ENCODE measurements around the gene UBE2V1. TPM values are rescaled to one million over a fixed set of nuclear protein-coding genes. Genes with fewer than 3 reads are reported as not detected.

UBE2V1 gene
- total and polyA plus RNA-seq, 2 donors (not counting 3 experiments of a cell fraction or from before 2014, with no cell fraction given) = 145 to 156 TPM

GRCh38 chr20:50098259-50098658 lies 14.7 kb downstream of the UBE2V1 start:
- intact Hi-C loops (cut with micrococcal nuclease) (no loop called here), dilution Hi-C loops (cut with MboI; ENCODE audit: extremely low pct_ligation_motif_present, low sequenced_read_pairs) (no loop called here)
- no peaks in the 10 kb centered on the region for H3K27me3 ChIP-seq (ENCODE audit: control insufficient read depth in 2 of 2, insufficient read depth in 2 of 2, low read length in 2 of 2)
- H3K9me3 ChIP-seq (replicated peaks; ENCODE audit: control insufficient read depth, insufficient read depth, low read length) = no peaks in the 10 kb centered on the region
- H3K27ac ChIP-seq (ENCODE audit: insufficient read depth, low read depth, low read length) = no peak overlapping the region
- no peak overlapping the region for H3K9ac ChIP-seq (replicated peaks; ENCODE audit: extremely low read depth, insufficient read depth, low read length)
- no peak overlapping the region for H2AFZ ChIP-seq (ENCODE audit: low read depth, low read length)
- H3K79me2 ChIP-seq (ENCODE audit: control insufficient read depth, insufficient read depth, low read length) = peaks cover 93% of the 10 kb centered on the region
- H3K4me1 ChIP-seq (ENCODE audit: control insufficient read depth, extremely low read depth, insufficient read depth, low read length) = peaks cover 12% of the 10 kb centered on the region
- ChIA-PET CTCF (interaction anchor here (1.4 to 3.0 kb wide), 3 partner anchors 11 to 119 kb away, joined by 4 to 16 read pairs (median 4); no protein-coding TSS in a partner anchor), POLR2A (no interaction called here)
- H3K4me2 ChIP-seq (ENCODE audit: insufficient read depth, low read length) = no peak overlapping the region
- H3K4me3 ChIP-seq (replicated peaks in 1 of 3; ENCODE audit: insufficient read depth in 1 of 3, low read depth in 1 of 3, low read length in 3 of 3) = no peak overlapping the region
- H4K20me1 ChIP-seq (replicated peaks; ENCODE audit: control insufficient read depth, extremely low read depth, insufficient read depth, low read length) = peaks cover 5% of the 10 kb centered on the region
- H3K9me1 ChIP-seq (replicated peaks; ENCODE audit: control insufficient read depth, extremely low read depth, insufficient read depth, low read length) = peaks cover 2% of the 10 kb centered on the region
- FAIRE-seq (no peak), DNase-seq (ENCODE audit: low read depth, low spot score) (no peak)
- no TSS peak for BruUV-seq (replicated peaks)
- H3K36me3 ChIP-seq (ENCODE audit: control insufficient read depth in 2 of 2, extremely low read depth in 1 of 2, insufficient read depth in 2 of 2, low read length in 2 of 2) = peaks cover 2 to 15% of the 10 kb centered on the region in 2 experiments
- no peak for TF ChIP-seq MYC (IDR thresholded peaks at IDR 0.05; ENCODE audit: low read depth, low read length)
- TF ChIP-seq POLR2AphosphoS5 (IDR thresholded peaks at IDR 0.05; ENCODE audit: insufficient read depth, low read depth, low read length) = no peak
- no peak for TF ChIP-seq JUN (IDR thresholded peaks at IDR 0.05; ENCODE audit: borderline replicate concordance, insufficient read depth, insufficient read length, low read depth)
- TF ChIP-seq FOS (IDR thresholded peaks at IDR 0.05; ENCODE audit: borderline replicate concordance, insufficient read depth, low read length) = no peak
- no peak for TF ChIP-seq CTCF (IDR thresholded peaks at IDR 0.05; ENCODE audit: extremely low read depth in 1 of 2, insufficient read depth in 1 of 2, low read depth in 1 of 2, low read length in 2 of 2)

DNA sequence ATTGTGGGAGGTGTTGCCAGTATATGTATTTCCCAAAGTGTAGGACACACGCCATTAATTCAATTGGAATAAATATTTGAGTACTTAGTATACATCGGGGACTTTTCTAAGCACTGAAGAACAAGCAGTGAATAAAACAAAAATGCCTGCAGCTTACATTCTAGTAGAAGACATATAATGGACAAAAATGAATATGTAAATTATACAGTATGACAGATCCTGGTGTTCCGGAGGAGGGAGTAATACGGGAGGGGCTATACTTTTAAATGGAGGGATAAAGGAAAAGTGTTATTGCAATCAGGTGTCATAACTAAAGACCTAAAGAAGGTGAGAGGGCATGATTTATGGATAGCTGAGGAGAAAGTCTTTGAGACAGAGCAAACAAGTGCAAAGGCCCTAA lies 15.1 kb downstream of the UBE2V1 start:
- BruUV-seq (replicated peaks) = no TSS peak
- no peak for FAIRE-seq
- H3K27me3 ChIP-seq (ENCODE audit: control insufficient read depth in 2 of 2, insufficient read depth in 2 of 2, low read length in 2 of 2) = no peaks in the 10 kb centered on the region
- no peak for DNase-seq (ENCODE audit: low read depth, low spot score)
- H3K36me3 ChIP-seq (ENCODE audit: control insufficient read depth in 2 of 2, extremely low read depth in 1 of 2, insufficient read depth in 2 of 2, low read length in 2 of 2) = peaks cover 2 to 15% of the 10 kb centered on the region in 2 experiments
- no peaks in the 10 kb centered on the region for H3K9me3 ChIP-seq (replicated peaks; ENCODE audit: control insufficient read depth, insufficient read depth, low read length)
- ChIA-PET CTCF (interaction anchor here (0.6 to 3.0 kb wide), 5 partner anchors 12 to 491 kb away, joined by 3 to 16 read pairs (median 4); no protein-coding TSS in a partner anchor), POLR2A (no interaction called here)
- TF ChIP-seq EZH2 (IDR thresholded peaks at IDR 0.05; ENCODE audit: borderline replicate concordance, low read depth, low read length, severe bottlenecking) (no peak), MYC (IDR thresholded peaks at IDR 0.05; ENCODE audit: low read depth, low read length) (no peak), GATA2 (IDR thresholded peaks at IDR 0.05; ENCODE audit: insufficient read depth, insufficient read length, low read depth, low read length) (no peak), POLR2AphosphoS5 (IDR thresholded peaks at IDR 0.05; ENCODE audit: insufficient read depth, low read depth, low read length) (no peak), POLR2A (IDR thresholded peaks at IDR 0.05; ENCODE audit: low read depth, low read length) (no peak), FOS (IDR thresholded peaks at IDR 0.05; ENCODE audit: borderline replicate concordance, insufficient read depth, low read length) (no peak)
- no peak overlapping the region for H2AFZ ChIP-seq (ENCODE audit: low read depth, low read length)
- no peak overlapping the region for H3K27ac ChIP-seq (ENCODE audit: insufficient read depth, low read depth, low read length)
- H3K9me1 ChIP-seq (replicated peaks; ENCODE audit: control insufficient read depth, extremely low read depth, insufficient read depth, low read length) = no peaks in the 10 kb centered on the region
- peaks cover 3% of the 10 kb centered on the region for H4K20me1 ChIP-seq (replicated peaks; ENCODE audit: control insufficient read depth, extremely low read depth, insufficient read depth, low read length)
- intact Hi-C loops (cut with micrococcal nuclease) = no loop called here
- H3K4me2 ChIP-seq (ENCODE audit: insufficient read depth, low read length) = no peak overlapping the region
- H3K9ac ChIP-seq (replicated peaks; ENCODE audit: extremely low read depth, insufficient read depth, low read length) = no peak overlapping the region
- H3K79me2 ChIP-seq (ENCODE audit: control insufficient read depth, insufficient read depth, low read length) = peaks cover 93% of the 10 kb centered on the region
- dilution Hi-C loops (cut with MboI; ENCODE audit: extremely low pct_ligation_motif_present, low sequenced_read_pairs) = no loop called here
- H3K4me1 ChIP-seq (ENCODE audit: control insufficient read depth, extremely low read depth, insufficient read depth, low read length) = peaks cover 9% of the 10 kb centered on the region
- no peak overlapping the region for H3K4me3 ChIP-seq (replicated peaks in 1 of 3; ENCODE audit: insufficient read depth in 1 of 3, low read depth in 1 of 3, low read length in 3 of 3)

Data from endothelial cell of umbilical vein (primary cell).